ENCODE data around the gene SLC46A3. TPM values are rescaled to one million over a fixed set of nuclear protein-coding genes. Genes with fewer than 3 reads are reported as not detected.

Gene SLC46A3
- polyA plus RNA-seq, 1 donor = 143 TPM

GRCh38 chr13:28735481-28736029 is 16.8 kb upstream of the SLC46A3 start:
- Histone ChIP-seq H3K9me3 (ENCODE audit: control insufficient read depth, low read depth, low read length) (no peaks in the 10 kb centered on the region), H3K27ac (ENCODE audit: low read length) (peak overlapping the region; percentile 11), H3K4me1 (ENCODE audit: control insufficient read depth, insufficient read depth, low read length) (no peaks in the 10 kb centered on the region), H3K4me3 (ENCODE audit: low read length) (no peak overlapping the region), H3K27me3 (ENCODE audit: control insufficient read depth, insufficient read depth, low read length) (no peaks in the 10 kb centered on the region), H3K36me3 (ENCODE audit: control insufficient read depth, insufficient read depth, low read length) (no peaks in the 10 kb centered on the region)
- WGBS (ENCODE audit: insufficient coverage, low lambda C conversion rate) = no CpG with 5 or more reads among the region's 8 CpGs
- no peak for DNase-seq

- Histone ChIP-seq H3K27me3 (ENCODE audit: control insufficient read depth, insufficient read depth, low read length) (no peaks in the 10 kb centered on the region), H3K27ac (ENCODE audit: low read length) (peak overlapping the region; percentile 11), H3K9me3 (ENCODE audit: control insufficient read depth, low read depth, low read length) (no peaks in the 10 kb centered on the region), H3K36me3 (ENCODE audit: control insufficient read depth, insufficient read depth, low read length) (no peaks in the 10 kb centered on the region), H3K4me3 (ENCODE audit: low read length) (no peak overlapping the region), H3K4me1 (ENCODE audit: control insufficient read depth, insufficient read depth, low read length) (no peaks in the 10 kb centered on the region)
- no peak for DNase-seq
- WGBS (ENCODE audit: insufficient coverage, low lambda C conversion rate) = 100% methylated on average over 1 of the region's 2 CpGs
These were observed 16.1 kb upstream of the SLC46A3 start for GRCh38 chr13:28734906-28735305.

DNA sequence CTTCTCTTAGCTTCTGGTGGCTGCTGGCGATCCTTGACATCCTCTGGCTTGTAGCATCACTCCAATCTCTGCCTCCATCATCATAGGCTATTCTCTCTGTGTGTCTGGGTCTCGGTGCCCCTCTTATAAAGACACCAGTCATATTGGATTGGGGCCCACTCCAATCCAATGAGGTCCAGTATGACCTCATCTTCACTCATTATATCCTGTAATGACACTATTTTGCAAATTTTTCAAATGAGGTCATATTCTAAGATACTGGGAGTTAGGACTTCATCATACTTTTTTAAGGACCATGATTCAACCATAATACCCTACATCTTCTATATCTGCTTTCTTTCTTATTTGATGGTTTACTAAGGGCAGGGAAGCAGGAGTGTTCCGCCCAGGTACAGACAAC is 12.0 kb upstream of the SLC46A3 start:
- peaks cover 23% of the 10 kb centered on the region for H3K4me1 ChIP-seq (ENCODE audit: control insufficient read depth, insufficient read depth, low read length)
- H3K9me3 ChIP-seq (ENCODE audit: control insufficient read depth, low read depth, low read length) = no peaks in the 10 kb centered on the region
- no peaks in the 10 kb centered on the region for H3K27me3 ChIP-seq (ENCODE audit: control insufficient read depth, insufficient read depth, low read length)
- no peak for DNase-seq
- WGBS (ENCODE audit: insufficient coverage, low lambda C conversion rate) = no CpG with 5 or more reads among the region's 3 CpGs
- H3K27ac ChIP-seq (ENCODE audit: low read length) = no peak overlapping the region
- no peaks in the 10 kb centered on the region for H3K36me3 ChIP-seq (ENCODE audit: control insufficient read depth, insufficient read depth, low read length)
- no peak overlapping the region for H3K4me3 ChIP-seq (ENCODE audit: low read length)

- no peaks in the 10 kb centered on the region for H3K36me3 ChIP-seq (ENCODE audit: control insufficient read depth, insufficient read depth, low read length)
- H3K4me1 ChIP-seq (ENCODE audit: control insufficient read depth, insufficient read depth, low read length) = peaks cover 27% of the 10 kb centered on the region
- H3K27me3 ChIP-seq (ENCODE audit: control insufficient read depth, insufficient read depth, low read length) = no peaks in the 10 kb centered on the region
- DNase-seq = peak; percentile 64 to 80
- no CpG with 5 or more reads among the region's 2 CpGs for WGBS (ENCODE audit: insufficient coverage, low lambda C conversion rate)
- no peak overlapping the region for H3K4me3 ChIP-seq (ENCODE audit: low read length)
- peak overlapping the region; percentile 83 for H3K27ac ChIP-seq (ENCODE audit: low read length)
- H3K9me3 ChIP-seq (ENCODE audit: control insufficient read depth, low read depth, low read length) = no peaks in the 10 kb centered on the region
These were observed 10.8 kb upstream of the SLC46A3 start for GRCh38 chr13:28729541-28729940.

- H3K27ac ChIP-seq (ENCODE audit: low read length) = peak overlapping the region; percentile 83
- peaks cover 4% of the 10 kb centered on the region for H3K9me3 ChIP-seq (ENCODE audit: control insufficient read depth, low read depth, low read length)
- no peaks in the 10 kb centered on the region for H3K27me3 ChIP-seq (ENCODE audit: control insufficient read depth, insufficient read depth, low read length)
- peaks cover 31% of the 10 kb centered on the region for H3K4me1 ChIP-seq (ENCODE audit: control insufficient read depth, insufficient read depth, low read length)
- DNase-seq = peak in 1 of 2 donors; percentile 50
- no peak overlapping the region for H3K4me3 ChIP-seq (ENCODE audit: low read length)
- no peaks in the 10 kb centered on the region for H3K36me3 ChIP-seq (ENCODE audit: control insufficient read depth, insufficient read depth, low read length)
- no CpG with 5 or more reads among the region's 2 CpGs for WGBS (ENCODE audit: insufficient coverage, low lambda C conversion rate)
These were observed 9.9 kb upstream of the SLC46A3 start for GRCh38 chr13:28728642-28729041.

- Histone ChIP-seq H3K4me3 (ENCODE audit: low read length) (no peak overlapping the region), H3K9me3 (ENCODE audit: control insufficient read depth, low read depth, low read length) (peaks cover 5% of the 10 kb centered on the region), H3K27me3 (ENCODE audit: control insufficient read depth, insufficient read depth, low read length) (no peaks in the 10 kb centered on the region), H3K4me1 (ENCODE audit: control insufficient read depth, insufficient read depth, low read length) (peaks cover 31% of the 10 kb centered on the region), H3K36me3 (ENCODE audit: control insufficient read depth, insufficient read depth, low read length) (no peaks in the 10 kb centered on the region), H3K27ac (ENCODE audit: low read length) (peak overlapping the region; percentile 87)
- WGBS (ENCODE audit: insufficient coverage, low lambda C conversion rate) = 4% methylated on average over 3 of the region's 3 CpGs
- peak; percentile 66 to 88 for DNase-seq
These were observed 6.4 kb upstream of the SLC46A3 start for GRCh38 chr13:28725046-28725610.

DNA sequence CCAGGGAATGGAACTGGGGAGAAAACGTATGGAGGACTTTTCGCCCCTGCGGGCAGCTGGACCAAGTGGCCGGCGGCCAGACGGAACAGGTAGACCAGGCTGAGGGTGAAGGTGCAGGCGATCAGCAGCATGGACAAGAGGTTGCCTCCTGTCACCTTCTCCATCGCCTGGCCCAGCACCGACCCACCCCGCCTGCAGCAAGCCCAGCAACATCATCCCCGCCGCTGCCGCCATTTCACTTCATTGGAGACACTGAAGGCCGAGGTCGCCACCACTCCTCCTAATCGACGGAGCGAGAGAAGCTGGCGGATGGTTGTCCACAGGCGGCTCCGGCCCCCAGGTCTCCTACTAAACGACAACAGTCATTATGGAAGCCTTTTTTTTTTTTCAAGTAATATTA is 5.0 kb upstream of the SLC46A3 start:
- Histone ChIP-seq H3K27ac (ENCODE audit: low read length) (peak overlapping the region; percentile 87), H3K36me3 (ENCODE audit: control insufficient read depth, insufficient read depth, low read length) (no peaks in the 10 kb centered on the region), H3K4me3 (ENCODE audit: low read length) (no peak overlapping the region), H3K27me3 (ENCODE audit: control insufficient read depth, insufficient read depth, low read length) (no peaks in the 10 kb centered on the region), H3K9me3 (ENCODE audit: control insufficient read depth, low read depth, low read length) (peaks cover 5% of the 10 kb centered on the region), H3K4me1 (ENCODE audit: control insufficient read depth, insufficient read depth, low read length) (peaks cover 34% of the 10 kb centered on the region)
- WGBS (ENCODE audit: insufficient coverage, low lambda C conversion rate) = no CpG with 5 or more reads among the region's 22 CpGs
- DNase-seq = no peak

GRCh38 chr13:28719227-28720055 is 671 bp upstream of the SLC46A3 start:
- Histone ChIP-seq H3K4me1 (ENCODE audit: control insufficient read depth, insufficient read depth, low read length) (peaks cover 10% of the 10 kb centered on the region), H3K4me3 (ENCODE audit: low read length) (peak overlapping the region; percentile 75), H3K9me3 (ENCODE audit: control insufficient read depth, low read depth, low read length) (peaks cover 5% of the 10 kb centered on the region), H3K27me3 (ENCODE audit: control insufficient read depth, insufficient read depth, low read length) (no peaks in the 10 kb centered on the region), H3K36me3 (ENCODE audit: control insufficient read depth, insufficient read depth, low read length) (peaks cover 5% of the 10 kb centered on the region), H3K27ac (ENCODE audit: low read length) (peak overlapping the region; percentile 78)
- DNase-seq = no peak
- 0% methylated on average over 1 of the region's 15 CpGs for WGBS (ENCODE audit: insufficient coverage, low lambda C conversion rate)

- H3K4me3 ChIP-seq (ENCODE audit: low read length) = peak overlapping the region; percentile 75
- H3K27me3 ChIP-seq (ENCODE audit: control insufficient read depth, insufficient read depth, low read length) = no peaks in the 10 kb centered on the region
- H3K4me1 ChIP-seq (ENCODE audit: control insufficient read depth, insufficient read depth, low read length) = peaks cover 8% of the 10 kb centered on the region
- DNase-seq = peak in 1 of 2 donors; percentile 51
- H3K27ac ChIP-seq (ENCODE audit: low read length) = peak overlapping the region; percentile 89
- peaks cover 7% of the 10 kb centered on the region for H3K36me3 ChIP-seq (ENCODE audit: control insufficient read depth, insufficient read depth, low read length)
- H3K9me3 ChIP-seq (ENCODE audit: control insufficient read depth, low read depth, low read length) = no peaks in the 10 kb centered on the region
- WGBS (ENCODE audit: insufficient coverage, low lambda C conversion rate) = 55% methylated on average over 2 of the region's 10 CpGs
These were observed 601 bp downstream of the SLC46A3 start for GRCh38 chr13:28718196-28718542.

- peak overlapping the region; percentile 75 for H3K4me3 ChIP-seq (ENCODE audit: low read length)
- no peaks in the 10 kb centered on the region for H3K27me3 ChIP-seq (ENCODE audit: control insufficient read depth, insufficient read depth, low read length)
- H3K9me3 ChIP-seq (ENCODE audit: control insufficient read depth, low read depth, low read length) = no peaks in the 10 kb centered on the region
- WGBS (ENCODE audit: insufficient coverage, low lambda C conversion rate) = 80% methylated on average over 1 of the region's 3 CpGs
- H3K4me1 ChIP-seq (ENCODE audit: control insufficient read depth, insufficient read depth, low read length) = peaks cover 9% of the 10 kb centered on the region
- peak overlapping the region; percentile 89 for H3K27ac ChIP-seq (ENCODE audit: low read length)
- DNase-seq = peak in 1 of 2 donors; percentile 37
- peaks cover 9% of the 10 kb centered on the region for H3K36me3 ChIP-seq (ENCODE audit: control insufficient read depth, insufficient read depth, low read length)
These were observed 1.6 kb downstream of the SLC46A3 start for GRCh38 chr13:28717170-28717569.
